Stimulated activated CD8-positive, alpha-beta memory T cell treated with anti-CD3 and anti-CD28 coated beads, Interleukin-7, amount 100 ng/mL, for 48 hours (primary cell): ENCODE results near the gene LRMDA.
"Not testable (repeated sequence)": the region's sequence is repeated elsewhere in the genome, so short reads cannot be mapped to it uniquely, and the experiment has no call there.

ENCODE experiments used
- DNase-seq, 2 donors: peaks; one replicate each; pipeline ENCODE4 v3.0.0-alpha.2; 2020; ENCODE audit warnings: low read depth in 1 of 2; ENCODE audit errors: extremely low read depth in 1 of 2

The LRMDA gene

GRCh38 chr10:76126607-76127527 lies 695.4 kb downstream of the LRMDA start:
- DNase-seq = no peak

DNA sequence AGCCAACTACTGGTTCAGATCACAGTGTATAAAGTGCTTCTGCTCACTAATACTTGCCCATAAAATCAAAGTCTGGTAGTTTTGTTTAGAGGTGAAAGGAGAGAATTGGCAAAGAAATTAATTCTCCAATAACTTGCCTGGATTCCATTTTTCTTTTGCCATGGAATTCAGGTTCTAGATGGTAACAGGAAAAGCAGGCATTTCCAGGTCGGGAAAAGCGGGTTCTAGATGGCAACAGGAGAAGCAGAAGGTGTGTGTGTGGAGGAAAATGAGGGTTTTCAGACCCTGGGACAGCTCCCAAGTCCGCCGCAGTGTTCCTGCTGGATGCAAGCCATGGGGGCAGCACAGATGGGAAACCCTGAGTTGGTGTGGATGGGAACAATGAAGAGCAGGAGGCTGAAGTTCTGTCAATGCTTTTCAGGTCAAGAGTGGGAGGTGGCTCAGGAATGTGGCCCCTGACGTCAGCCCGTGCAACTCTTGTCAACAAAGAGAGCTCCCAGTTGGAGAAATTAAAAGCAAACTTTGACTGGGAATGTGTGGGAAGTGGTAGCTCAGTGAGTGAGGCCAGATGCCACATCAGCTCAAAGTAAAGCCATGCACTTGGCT lies 696.7 kb downstream of the LRMDA start:
- no peak for DNase-seq

DNA sequence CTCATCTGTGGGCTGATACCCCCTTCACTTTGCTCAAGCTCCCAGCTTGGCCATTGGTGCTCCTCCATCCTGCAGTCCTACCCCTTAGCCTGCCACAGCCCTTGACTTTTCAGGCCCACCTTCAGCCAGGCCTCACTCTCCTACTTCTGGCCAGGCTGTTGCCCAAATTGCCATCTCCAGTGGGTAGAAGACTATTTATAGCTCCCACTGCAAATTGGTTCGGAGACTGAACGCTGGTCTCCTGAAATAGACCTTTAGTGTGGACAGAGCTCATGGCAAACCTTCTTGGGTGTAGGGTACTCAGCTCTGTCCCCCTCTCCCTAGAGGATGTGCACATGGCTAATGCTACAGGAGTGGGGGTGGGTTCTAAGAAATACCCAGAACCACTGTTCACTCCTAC lies 697.8 kb downstream of the LRMDA start:
- no peak for DNase-seq

DNA sequence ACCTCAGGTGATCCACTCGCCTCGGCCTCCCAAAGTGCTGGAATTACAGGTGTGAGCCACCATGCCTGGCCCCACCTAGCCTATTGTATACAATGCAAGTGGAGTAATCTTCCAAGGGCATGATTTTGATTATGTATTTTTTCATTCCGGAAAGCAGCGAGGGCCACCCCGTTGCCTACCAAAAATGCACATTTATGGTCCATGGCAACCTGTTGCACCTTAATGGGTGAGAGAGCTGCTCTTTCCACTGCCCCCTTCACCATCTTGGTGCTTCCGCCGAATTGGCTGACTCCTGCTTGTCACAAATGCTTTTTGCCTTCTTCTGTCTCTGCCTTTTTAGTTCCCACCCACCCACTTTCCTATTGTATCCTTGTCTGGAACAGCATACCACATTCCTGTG lies 699.5 kb downstream of the LRMDA start:
- DNase-seq = no peak

GRCh38 chr10:76133597-76134255 lies 702.3 kb downstream of the LRMDA start:
- no peak for DNase-seq

- no peak for DNase-seq
Observed at GRCh38 chr10:76136961-76137360, 705.5 kb downstream of the LRMDA start.

DNA sequence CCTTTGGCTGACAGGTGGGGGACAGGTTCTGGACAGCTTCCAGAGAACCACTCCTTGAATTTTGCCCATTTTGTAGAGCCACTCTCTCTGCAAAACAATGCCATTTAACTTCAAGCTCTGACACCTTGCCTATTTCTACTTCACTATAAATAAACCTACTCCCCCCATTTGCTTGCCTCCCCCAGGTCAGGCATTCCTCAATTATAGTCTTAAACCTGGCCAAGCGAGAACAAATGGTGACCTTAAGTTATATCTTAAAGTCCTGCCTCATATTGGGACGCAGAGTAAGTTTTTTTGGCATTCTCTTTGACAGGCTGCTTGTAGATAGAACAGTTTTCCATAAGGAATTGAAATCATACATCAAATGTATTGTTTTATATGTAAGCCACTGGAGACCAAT lies 706.9 kb downstream of the LRMDA start:
- no peak for DNase-seq

DNA sequence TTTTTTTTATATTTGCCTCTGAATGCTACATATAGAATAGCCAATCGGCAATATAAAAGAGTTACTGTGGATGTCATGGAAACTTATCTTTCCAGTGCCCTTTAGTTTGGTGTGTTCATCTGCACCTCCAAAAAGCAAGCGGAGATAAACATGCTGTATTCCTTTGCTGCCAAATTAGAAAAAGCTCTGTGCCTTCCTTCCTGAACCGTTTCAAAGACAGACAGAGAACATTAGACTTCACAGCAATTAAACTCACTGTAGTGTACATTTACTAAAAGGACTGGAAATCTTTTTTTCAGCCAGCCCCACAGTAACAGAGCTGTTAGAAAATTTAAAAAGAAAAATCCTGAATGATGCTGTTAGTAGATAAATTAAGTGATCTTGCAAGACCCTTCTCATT lies 707.5 kb downstream of the LRMDA start:
- DNase-seq = no peak

GRCh38 chr10:76139431-76139830 lies 708.0 kb downstream of the LRMDA start:
- DNase-seq = no peak

DNA sequence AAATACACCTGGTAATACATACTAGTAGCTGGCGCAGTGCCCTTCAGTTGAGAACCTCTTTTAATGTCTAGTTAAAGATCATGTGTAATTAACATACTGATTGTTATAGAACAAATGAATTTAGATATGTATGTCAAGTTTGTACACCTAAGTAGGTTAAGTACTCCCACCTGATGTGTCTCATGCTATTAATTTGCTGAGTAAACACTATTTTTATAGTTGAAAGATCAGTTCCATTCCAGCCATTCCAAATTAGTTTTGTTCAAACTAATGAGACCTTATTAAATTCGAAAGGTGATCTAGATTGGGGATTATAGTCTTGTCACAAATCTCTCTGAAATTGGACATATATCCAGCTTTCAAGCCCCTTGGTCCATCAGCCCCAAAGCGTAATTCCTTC lies 710.0 kb downstream of the LRMDA start:
- DNase-seq = no peak

DNA sequence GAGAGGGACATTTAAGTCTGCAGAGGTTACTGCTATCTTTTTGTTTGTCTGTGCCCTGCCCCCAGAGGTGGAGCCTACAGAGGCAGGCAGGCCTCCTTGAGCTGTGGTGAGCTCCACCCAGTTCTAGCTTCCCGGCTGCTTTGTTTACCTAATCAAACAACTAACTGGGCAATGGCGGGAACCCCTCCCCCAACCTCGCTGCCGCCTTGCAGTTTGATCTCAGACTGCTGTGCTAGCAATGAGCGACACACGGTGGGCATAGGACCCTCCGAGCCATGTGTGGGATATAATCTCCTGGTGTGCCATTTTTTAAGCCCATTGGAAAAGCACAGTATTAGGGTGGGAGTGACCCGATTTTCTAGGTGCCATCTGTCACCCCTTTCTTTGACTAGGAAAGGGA lies 716.8 kb downstream of the LRMDA start:
- not testable (repeated sequence) for DNase-seq

- DNase-seq = no peak
Observed at GRCh38 chr10:76149182-76149581, 717.8 kb downstream of the LRMDA start.

GRCh38 chr10:76149602-76150138 lies 718.2 kb downstream of the LRMDA start:
- DNase-seq = no peak

DNA sequence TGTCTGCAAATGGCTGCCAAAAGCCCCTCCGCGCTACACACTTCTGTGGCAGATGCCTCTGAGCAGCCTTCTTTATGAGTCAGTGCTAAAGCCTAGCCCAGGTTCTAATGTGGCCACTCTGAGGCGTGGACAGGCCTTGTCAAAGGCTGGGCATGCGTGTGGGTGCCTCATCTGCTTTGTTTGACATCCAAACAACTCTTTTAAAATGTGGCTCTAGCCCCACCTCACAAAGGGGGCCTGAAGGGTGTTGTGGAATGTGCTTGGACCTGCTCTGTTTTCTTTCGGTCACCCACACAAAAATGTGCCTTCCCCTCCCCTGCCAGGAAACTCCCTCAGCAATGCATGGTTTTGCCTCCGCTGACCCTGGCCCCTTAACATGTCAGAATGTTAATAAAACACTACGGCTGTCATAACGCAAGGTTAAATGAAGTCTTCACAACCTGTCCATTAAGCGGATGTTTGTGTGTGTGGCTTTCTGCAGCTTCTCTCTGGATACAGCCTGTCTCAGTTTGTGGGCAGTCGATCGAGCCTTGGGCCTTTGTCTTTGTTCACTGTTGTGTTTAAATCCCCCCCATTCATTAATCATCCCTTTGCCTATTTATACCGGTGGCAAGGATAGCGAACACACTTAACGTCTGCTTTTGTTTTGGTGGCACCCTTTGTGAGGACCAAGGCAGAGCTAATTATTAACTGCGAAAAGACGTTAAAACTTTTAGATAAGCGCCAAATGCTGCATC lies 718.9 kb downstream of the LRMDA start:
- DNase-seq = no peak

DNA sequence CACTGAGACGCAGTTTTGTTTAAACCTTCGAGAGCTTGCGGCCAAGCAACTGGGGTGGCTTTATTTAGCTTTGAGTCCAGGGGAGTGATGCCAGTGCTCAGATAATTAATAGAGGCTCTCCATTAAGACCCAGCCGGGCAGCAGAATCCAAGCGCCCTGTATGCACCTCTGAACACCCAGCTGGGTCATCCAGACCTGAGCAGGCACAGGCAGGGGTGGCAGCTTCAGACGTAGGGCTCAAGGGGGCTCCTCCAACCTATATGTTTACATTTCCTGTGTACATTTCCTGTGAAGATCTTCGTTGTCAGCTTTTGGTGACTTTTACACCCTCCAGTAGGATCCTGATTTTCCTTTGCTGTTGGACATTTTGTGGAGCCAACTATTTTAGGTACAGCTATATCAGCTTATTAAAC lies 719.5 kb downstream of the LRMDA start:
- DNase-seq = no peak

- no peak for DNase-seq
Observed at GRCh38 chr10:76152186-76152585, 720.8 kb downstream of the LRMDA start.

GRCh38 chr10:76155961-76156360 lies 724.5 kb downstream of the LRMDA start:
- no peak for DNase-seq

DNA sequence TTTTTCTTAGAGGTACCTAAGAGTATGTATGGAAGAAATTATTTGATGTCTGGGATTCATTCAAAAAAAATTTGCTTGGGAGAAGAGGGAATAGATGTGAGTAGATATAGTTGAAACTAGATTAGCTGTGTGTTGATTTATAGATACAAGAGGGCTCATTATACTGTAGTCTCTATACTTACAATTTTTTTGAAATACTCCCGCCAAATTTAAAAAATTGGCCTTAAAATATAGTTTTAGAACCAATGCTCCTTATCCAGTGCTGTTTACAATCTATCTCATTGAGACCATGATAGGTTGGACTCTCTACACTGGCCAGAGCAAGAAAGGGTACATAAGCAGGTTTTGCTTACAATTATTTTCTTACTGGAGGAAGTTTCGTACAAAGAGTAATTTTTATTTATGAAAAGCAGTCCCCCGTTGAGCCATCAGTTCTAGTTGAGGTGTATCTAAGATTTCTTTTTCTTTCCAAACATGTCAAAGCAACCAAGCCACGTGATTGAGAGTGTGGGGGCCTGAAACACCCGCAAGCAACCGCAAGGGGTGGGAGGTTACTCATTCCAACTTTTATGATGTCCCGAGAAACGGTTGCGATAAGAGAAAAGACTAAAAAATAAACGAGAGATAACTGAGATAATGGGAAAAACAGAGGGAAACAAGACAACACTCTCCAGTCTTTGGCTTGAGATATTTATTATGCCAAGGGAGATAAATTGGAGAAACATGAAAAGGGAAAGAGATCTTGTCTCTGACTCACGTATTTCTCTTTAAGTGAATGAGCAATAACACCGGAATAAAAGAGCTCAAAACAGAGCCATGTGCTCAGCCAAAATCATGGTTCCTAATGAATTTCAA lies 729.2 kb downstream of the LRMDA start:
- no peak for DNase-seq

DNA sequence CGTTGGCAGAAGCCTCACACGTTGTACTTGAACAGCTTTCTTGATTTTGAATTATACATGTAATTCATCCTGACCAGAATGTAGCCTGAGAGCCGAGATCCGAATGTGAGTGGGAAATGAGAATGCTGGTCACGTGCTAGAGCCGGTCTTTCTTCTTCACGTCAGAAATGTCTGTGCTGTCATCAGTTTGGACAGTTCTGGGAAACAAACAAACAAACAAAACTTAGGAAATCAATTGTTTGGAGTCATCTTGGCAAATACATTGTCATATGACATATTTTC lies 729.8 kb downstream of the LRMDA start:
- no peak for DNase-seq

GRCh38 chr10:76168437-76168836 lies 737.0 kb downstream of the LRMDA start:
- no peak for DNase-seq
